Measurements from ENCODE around the gene KCNG2. TPM values are rescaled to one million over a fixed set of nuclear protein-coding genes. Genes with fewer than 3 reads are reported as not detected.
A peak's percentile ranks its signal among the peaks of the same experiment; 100 is the strongest.

Gene KCNG2
- total and polyA plus RNA-seq, 2 donors (not counting 1 experiment from before 2014, with no cell fraction given): not detected

- Mint-ChIP-seq H3K4me1 (peaks cover 11% of the 10 kb centered on the region), H3K27me3 (no peaks in the 10 kb centered on the region), H3K4me3 (no peak overlapping the region), H3K9me3 (ENCODE audit: insufficient read depth) (no peaks in the 10 kb centered on the region), H3K27ac (peak overlapping the region; percentile 50)
- Histone ChIP-seq H3K27ac (ENCODE audit: low read length in 2 of 2) (no peak overlapping the region), H3K79me2 (ENCODE audit: control insufficient read depth, insufficient read depth, low read length) (no peaks in the 10 kb centered on the region), H4K20me1 (ENCODE audit: control insufficient read depth, insufficient read depth, low read length, poor library complexity, severe bottlenecking) (no peaks in the 10 kb centered on the region), H3K4me2 (replicated peaks; ENCODE audit: low read depth, low read length, poor library complexity, severe bottlenecking) (no peak overlapping the region), H3K36me3 (replicated peaks in 1 of 2; ENCODE audit: control extremely low read depth in 1 of 2, control insufficient read depth in 1 of 2, extremely low read depth in 1 of 2, insufficient read depth in 2 of 2, low read length in 1 of 2) (no peaks in the 10 kb centered on the region), H3K4me1 (ENCODE audit: control insufficient read depth in 2 of 2, insufficient read depth in 2 of 2, low read length in 2 of 2) (peaks cover 0 to 6% of the 10 kb centered on the region in 2 donors), H3K9me3 (ENCODE audit: control extremely low read depth in 1 of 3, control insufficient read depth in 2 of 3, insufficient read depth in 1 of 3, low read length in 2 of 3) (no peaks in the 10 kb centered on the region), H3K4me3 (ENCODE audit: control extremely low read depth in 1 of 5, extremely low read depth in 1 of 5, insufficient read depth in 1 of 5, low read depth in 2 of 5, low read length in 4 of 5) (no peak overlapping the region), H2AFZ (ENCODE audit: insufficient read depth, low read depth, low read length, poor library complexity, severe bottlenecking) (peak overlapping the region; percentile 27), H3K9ac (ENCODE audit: low read length) (no peak overlapping the region), H3K27me3 (replicated peaks in 1 of 4; ENCODE audit: control extremely low read depth in 1 of 4, control insufficient read depth in 3 of 4, insufficient read depth in 4 of 4, low read length in 3 of 4) (no peaks in the 10 kb centered on the region)
- intact Hi-C loops (cut with micrococcal nuclease): no loop called here
- DNase-seq: no peak
- WGBS (ENCODE audit: insufficient coverage): 55% methylated on average over 12 of the region's 18 CpGs
- no peak for ATAC-seq (ENCODE audit: low read depth)
- ChIA-PET POLR2A (no interaction called here), CTCF (no interaction called here)
- TF ChIP-seq EZH2 (IDR thresholded peaks at IDR 0.05; ENCODE audit: borderline replicate concordance, insufficient read depth, low read depth, low read length, poor library complexity, severe bottlenecking): no peak
- TF ChIP-seq CTCF (IDR thresholded peaks at IDR 0.05): no peak
Observed at GRCh38 chr18:79805211-79805887, 7.6 kb downstream of the KCNG2 start.

- Mint-ChIP-seq H3K27me3 (no peaks in the 10 kb centered on the region), H3K27ac (peak overlapping the region; percentile 50), H3K4me1 (peaks cover 11% of the 10 kb centered on the region), H3K4me3 (no peak overlapping the region), H3K9me3 (ENCODE audit: insufficient read depth) (no peaks in the 10 kb centered on the region)
- H4K20me1 ChIP-seq (ENCODE audit: control insufficient read depth, insufficient read depth, low read length, poor library complexity, severe bottlenecking): no peaks in the 10 kb centered on the region
- H3K79me2 ChIP-seq (ENCODE audit: control insufficient read depth, insufficient read depth, low read length): no peaks in the 10 kb centered on the region
- no peak overlapping the region for H3K27ac ChIP-seq (ENCODE audit: low read length in 2 of 2)
- no peaks in the 10 kb centered on the region for H3K36me3 ChIP-seq (replicated peaks in 1 of 2; ENCODE audit: control extremely low read depth in 1 of 2, control insufficient read depth in 1 of 2, extremely low read depth in 1 of 2, insufficient read depth in 2 of 2, low read length in 1 of 2)
- CTCF ChIA-PET: no interaction called here
- ATAC-seq (ENCODE audit: low read depth) (no peak), DNase-seq (no peak)
- intact Hi-C loops (cut with micrococcal nuclease): no loop called here
- POLR2A ChIA-PET: no interaction called here
- H2AFZ ChIP-seq (ENCODE audit: insufficient read depth, low read depth, low read length, poor library complexity, severe bottlenecking): peak overlapping the region; percentile 27
- no peak overlapping the region for H3K9ac ChIP-seq (ENCODE audit: low read length)
- TF ChIP-seq EZH2 (IDR thresholded peaks at IDR 0.05; ENCODE audit: borderline replicate concordance, insufficient read depth, low read depth, low read length, poor library complexity, severe bottlenecking): no peak
- TF ChIP-seq CTCF (IDR thresholded peaks at IDR 0.05): no peak
- WGBS (ENCODE audit: insufficient coverage): 59% methylated on average over 14 of the region's 16 CpGs
- no peak overlapping the region for H3K4me3 ChIP-seq (ENCODE audit: control extremely low read depth in 1 of 5, extremely low read depth in 1 of 5, insufficient read depth in 1 of 5, low read depth in 2 of 5, low read length in 4 of 5)
- no peak overlapping the region for H3K4me2 ChIP-seq (replicated peaks; ENCODE audit: low read depth, low read length, poor library complexity, severe bottlenecking)
- H3K27me3 ChIP-seq (replicated peaks in 1 of 4; ENCODE audit: control extremely low read depth in 1 of 4, control insufficient read depth in 3 of 4, insufficient read depth in 4 of 4, low read length in 3 of 4): peaks cover 0 to 2% (median 0%) of the 10 kb centered on the region in 4 experiments
- H3K4me1 ChIP-seq (ENCODE audit: control insufficient read depth in 2 of 2, insufficient read depth in 2 of 2, low read length in 2 of 2): peaks cover 0 to 6% of the 10 kb centered on the region in 2 donors
- no peaks in the 10 kb centered on the region for H3K9me3 ChIP-seq (ENCODE audit: control extremely low read depth in 1 of 3, control insufficient read depth in 2 of 3, insufficient read depth in 1 of 3, low read length in 2 of 3)
Observed at GRCh38 chr18:79805926-79806487, 8.3 kb downstream of the KCNG2 start.
